Activated T-helper 1 cell treated with Interleukin-2 at 50 U/mL for 16 hours (primary cell): ENCODE measurements around the gene TOPBP1.
"Not testable (repeated sequence)": the region's sequence is repeated elsewhere in the genome, so short reads cannot be mapped to it uniquely, and the experiment has no call there.

ENCODE experiments used
- DNase-seq: peaks from one replicate; pipeline ENCODE4 v3.0.0-alpha.2; 2020; ENCODE audit warnings: low read depth

Gene TOPBP1

DNA sequence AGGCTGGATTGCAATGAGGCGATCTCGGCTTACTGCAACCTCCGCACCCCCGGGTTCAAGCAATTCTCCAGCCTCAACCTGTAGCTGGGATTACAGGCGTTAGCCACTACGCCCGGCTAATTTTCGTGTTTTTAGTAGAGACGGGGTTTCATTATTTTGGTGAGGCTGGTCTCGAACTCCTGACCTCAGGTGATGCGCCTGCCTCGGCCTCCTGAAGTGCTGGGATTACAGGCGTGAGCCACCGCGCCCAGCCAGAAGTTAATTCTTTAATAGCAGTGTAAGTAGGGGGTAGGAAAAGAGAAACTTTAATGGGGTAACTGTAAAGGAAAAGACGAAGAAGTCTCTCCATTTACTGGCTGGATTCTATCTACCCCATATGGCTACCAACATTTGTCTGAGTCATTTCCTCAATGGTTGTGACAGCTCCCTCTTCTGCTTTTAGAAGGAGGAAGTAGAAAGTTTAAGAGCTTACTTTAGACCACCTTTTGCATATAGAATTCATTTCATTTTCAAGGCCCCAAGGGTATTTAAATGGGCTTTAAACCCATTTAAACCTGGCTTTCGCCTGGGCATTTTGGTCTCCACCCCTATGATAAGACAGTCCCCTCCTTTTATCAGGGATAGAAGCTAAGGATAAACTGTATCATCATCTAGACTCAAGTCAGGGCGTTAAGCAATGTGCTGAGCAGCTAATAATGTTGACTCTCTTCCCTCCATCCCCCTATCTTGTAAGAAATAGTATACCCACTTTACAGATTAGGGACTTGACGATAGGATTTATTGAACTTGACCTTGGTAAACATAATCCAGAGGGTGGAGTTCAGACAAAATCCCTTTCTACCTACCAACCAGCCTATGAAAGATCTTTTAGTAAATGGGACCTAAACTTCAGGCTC lies 89.3 kb downstream of the TOPBP1 start:
- no peak for DNase-seq

- DNase-seq, result no peak
Observed at GRCh38 chr3:133570937-133571320, 90.8 kb downstream of the TOPBP1 start.

DNA sequence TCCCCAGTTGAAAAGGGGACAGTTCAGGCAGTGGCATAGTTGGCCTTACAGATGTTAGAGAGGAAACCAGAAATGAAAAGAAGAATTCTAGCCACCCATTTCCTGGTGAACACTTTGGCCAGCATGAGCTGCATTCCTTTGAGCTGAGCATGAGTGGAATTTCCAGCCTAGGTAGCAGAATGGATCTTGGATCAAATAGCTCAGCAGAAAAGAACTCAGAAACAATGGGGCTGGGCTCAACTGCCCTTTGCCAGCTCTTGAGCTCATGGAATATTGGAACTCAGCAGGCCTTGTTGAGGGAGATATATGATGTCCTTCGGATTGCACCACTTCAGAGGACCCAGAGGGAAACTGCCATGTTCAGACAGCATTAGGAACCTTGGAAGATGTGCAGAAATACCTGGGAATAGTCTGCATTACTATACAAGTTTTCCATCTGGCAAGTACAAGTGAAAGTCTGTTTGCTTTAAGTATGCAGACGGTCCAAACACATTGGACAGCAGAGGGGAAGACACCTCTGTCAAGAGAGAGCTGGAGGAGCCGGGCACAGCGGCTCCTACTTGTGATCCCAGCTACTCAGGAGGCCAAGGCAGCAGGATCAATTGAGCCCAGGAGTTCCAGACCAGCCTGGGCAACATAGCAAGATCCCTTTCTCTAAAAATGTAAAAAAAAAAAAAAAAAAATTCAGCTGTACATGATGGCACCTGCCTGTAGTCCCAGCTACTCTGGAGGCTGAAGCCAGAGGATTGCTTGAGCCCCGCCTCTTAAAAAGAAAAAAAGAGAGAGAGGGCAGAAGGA lies 91.4 kb downstream of the TOPBP1 start:
- DNase-seq, result no peak

DNA sequence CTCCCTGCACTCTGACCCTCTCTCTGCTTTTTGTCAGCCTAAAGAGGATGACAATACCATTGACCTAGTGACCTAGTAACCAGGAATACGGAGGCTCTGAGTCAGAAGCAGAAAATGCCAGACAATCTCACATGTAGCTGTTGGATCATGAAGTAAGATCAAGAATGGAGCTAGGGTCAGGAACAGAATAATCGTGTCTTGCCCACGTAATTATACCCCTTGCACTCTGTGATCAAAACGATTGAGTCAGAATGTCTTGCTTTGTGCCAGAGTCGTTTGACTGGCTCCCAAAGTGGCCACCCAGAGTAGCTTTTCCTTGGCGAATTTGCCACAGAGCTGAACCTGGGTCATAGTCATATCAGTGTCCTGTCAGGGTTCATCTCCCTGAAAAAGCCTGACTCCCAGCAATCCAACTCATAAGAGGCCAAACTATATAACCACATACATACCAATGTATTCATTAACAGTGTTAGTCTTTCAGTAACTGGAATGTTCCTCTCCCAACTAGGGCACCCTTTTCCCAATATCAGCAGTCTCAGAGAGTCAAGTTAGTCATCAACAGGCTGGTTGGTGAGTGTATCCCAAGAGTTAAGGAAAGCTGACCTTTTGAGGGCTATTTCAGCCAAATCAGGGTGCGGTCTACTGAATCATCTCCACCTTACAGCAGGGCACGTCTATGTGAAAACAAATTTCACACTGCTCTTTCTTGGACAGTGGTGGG lies 93.3 kb downstream of the TOPBP1 start:
- DNase-seq, result no peak

GRCh38 chr3:133563816-133564215 lies 97.9 kb downstream of the TOPBP1 start:
- DNase-seq, result no peak

GRCh38 chr3:133563186-133563591 lies 98.6 kb downstream of the TOPBP1 start:
- no peak for DNase-seq

DNA sequence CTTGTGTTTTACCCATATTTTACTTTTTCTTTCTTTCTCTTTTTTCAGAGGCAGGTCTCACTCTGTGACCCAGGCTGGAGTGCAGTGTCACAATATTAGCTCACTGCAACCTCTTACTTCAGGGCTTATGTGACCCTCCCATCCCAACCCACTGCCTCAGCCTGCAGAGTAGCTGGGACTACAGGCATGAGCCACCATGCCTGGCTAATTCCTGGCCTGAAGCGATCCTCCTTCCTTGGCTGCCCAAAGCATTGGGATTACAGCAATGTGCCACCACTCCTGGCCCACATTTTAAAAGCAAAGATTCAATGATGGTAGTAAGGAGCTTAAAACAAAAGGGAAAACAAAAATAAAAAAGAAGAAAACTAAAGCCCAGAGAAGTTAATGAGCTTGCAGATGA lies 99.4 kb downstream of the TOPBP1 start:
- no peak for DNase-seq

DNA sequence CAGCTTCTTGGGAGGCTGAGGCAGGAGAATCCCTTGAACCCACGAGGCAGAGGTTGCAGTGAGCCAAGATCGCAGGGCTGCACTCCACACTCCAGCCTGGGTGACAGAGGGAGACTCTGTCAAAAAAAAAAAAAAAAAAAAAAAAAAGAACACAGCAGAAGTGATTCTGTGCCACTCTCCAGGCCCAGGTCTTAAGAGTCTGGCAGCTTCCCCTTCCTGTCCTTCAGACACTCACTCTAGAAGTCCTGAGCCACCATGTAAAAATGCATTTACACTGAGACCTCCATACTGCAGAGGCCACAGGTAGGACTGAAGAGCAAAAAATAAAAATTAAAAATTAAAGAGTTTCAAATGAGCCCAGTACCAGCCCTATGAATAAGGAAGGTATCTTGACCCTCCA lies 100.1 kb downstream of the TOPBP1 start:
- DNase-seq, result no peak

DNA sequence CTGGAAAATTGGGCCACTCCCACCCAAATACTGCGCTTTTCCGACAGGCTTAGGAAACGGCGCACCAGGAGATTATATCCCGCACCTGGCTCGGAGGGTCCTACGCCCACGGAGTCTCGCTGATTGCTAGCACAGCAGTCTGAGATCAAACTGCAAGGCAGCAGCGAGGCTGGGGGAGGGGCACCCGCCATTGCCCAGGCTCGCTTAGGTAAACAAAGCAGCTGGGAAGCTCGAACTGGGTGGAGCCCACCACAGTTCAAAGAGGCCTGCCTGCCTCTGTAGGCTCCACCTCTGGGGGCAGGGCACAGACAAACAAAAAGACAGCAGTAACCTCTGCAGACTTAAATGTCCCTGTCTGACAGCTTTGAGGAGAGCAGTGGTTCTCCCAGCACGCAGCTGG lies 110.2 kb downstream of the TOPBP1 start:
- not testable (repeated sequence) for DNase-seq
